HepG2 (cell line): ENCODE measurements around the gene MTUS2. TPM values are rescaled to one million over a fixed set of nuclear protein-coding genes. Genes with fewer than 3 reads are reported as not detected.

Experiments used
- SOX13 ChIP-seq, 3 experiments: fragments of 450-650 bp in 1 of 3; sonication (generic) in 1 of 3; formaldehyde crosslinking in 1 of 3; IDR thresholded peaks in 2 of 3; conservative IDR thresholded peaks in 1 of 3; 2 replicates each; pipeline versions ENCODE4 v1.5.0 to v1.6.1; 2016 to 2020; ENCODE audit warnings: antibody characterized with exemption in 1 of 3, mild to moderate bottlenecking in 1 of 3, missing compliant biosample characterization in 1 of 3, missing genetic modification reagents in 1 of 3, moderate library complexity in 1 of 3
- STAG1 ChIP-seq: sonication (generic); formaldehyde crosslinking; IDR thresholded peaks from 2 replicates; pipeline ENCODE4 v1.4.0; 2020; ENCODE audit warnings: missing genetic modification reagents
- ZNF296 ChIP-seq: sonication (generic); formaldehyde crosslinking; conservative IDR thresholded peaks from 2 replicates; pipeline ENCODE4 v1.5.0; 2020; ENCODE audit warnings: mild to moderate bottlenecking, missing genetic modification reagents
- polyA plus RNA-seq, 8 experiments: library from polyadenylated mRNA; depleted of rRNA in 3 of 8; stranded (reverse) in 7 of 8; unstranded in 1 of 8; fragments of >200 nt; fragmentation: Illumina TruSeq in 4 of 8; extraction: Trizol in 4 of 8; gene quantifications; 2 replicates each; pipeline versions ENCODE4 v1.2.1 to v1.2.3, GENCODE V29; 2011 to 2016; ENCODE audit warnings: low read depth in 4 of 8, missing spikeins in 1 of 8, mixed read lengths in 1 of 8; ENCODE audit not compliant: insufficient read depth in 1 of 8
- total RNA-seq, 5 experiments: library from RNA; depleted of rRNA; stranded (reverse); fragments of >200 nt; fragmentation: Illumina TruSeq; extraction: Trizol; gene quantifications; 2 replicates each; pipeline ENCODE4 v1.2.3, GENCODE V29; 2016; ENCODE audit warnings: low read depth in 1 of 5
- TF ChIP-seq, protein P1 (sequence below): sonication (generic); formaldehyde crosslinking; conservative IDR thresholded peaks from 2 replicates; pipeline ENCODE4 v1.4.0; 2020; ENCODE audit warnings: missing genetic modification reagents
- TF ChIP-seq, protein P2 (sequence below): sonication (generic); formaldehyde crosslinking; IDR thresholded peaks from 2 replicates; pipeline ENCODE4 v1.4.0; 2020; ENCODE audit warnings: mild to moderate bottlenecking, missing genetic modification reagents
- TF ChIP-seq, protein P3 (sequence below): fragments of 450-650 bp; IDR thresholded peaks from 2 replicates; pipeline ENCODE4 v1.6.1; 2016

MTUS2 gene
- total and polyA plus RNA-seq, 2 of the 13 experiments (the other 11 are each of a cell fraction or from before 2014, with no cell fraction given), result not detected

DNA sequence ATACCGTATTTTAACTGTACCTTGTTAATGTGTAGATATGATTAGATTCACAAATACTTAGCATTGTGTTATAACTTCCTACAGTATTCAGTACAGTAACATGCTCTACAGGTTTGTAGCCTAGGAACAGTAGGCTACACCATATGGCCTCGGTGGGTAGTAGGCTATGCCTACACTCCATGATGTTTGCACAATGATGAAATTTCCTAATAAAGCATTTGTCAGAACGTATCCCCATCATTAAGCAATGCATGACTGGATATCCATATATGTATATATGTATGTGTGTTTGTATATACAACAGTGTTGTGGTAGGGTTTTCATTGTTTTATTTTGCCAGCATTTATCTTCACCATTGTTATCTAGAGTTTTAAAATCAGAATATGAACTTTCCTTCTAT is 655.9 kb downstream of the MTUS2 start (continued):
- TF ChIP-seq, protein P1, sequence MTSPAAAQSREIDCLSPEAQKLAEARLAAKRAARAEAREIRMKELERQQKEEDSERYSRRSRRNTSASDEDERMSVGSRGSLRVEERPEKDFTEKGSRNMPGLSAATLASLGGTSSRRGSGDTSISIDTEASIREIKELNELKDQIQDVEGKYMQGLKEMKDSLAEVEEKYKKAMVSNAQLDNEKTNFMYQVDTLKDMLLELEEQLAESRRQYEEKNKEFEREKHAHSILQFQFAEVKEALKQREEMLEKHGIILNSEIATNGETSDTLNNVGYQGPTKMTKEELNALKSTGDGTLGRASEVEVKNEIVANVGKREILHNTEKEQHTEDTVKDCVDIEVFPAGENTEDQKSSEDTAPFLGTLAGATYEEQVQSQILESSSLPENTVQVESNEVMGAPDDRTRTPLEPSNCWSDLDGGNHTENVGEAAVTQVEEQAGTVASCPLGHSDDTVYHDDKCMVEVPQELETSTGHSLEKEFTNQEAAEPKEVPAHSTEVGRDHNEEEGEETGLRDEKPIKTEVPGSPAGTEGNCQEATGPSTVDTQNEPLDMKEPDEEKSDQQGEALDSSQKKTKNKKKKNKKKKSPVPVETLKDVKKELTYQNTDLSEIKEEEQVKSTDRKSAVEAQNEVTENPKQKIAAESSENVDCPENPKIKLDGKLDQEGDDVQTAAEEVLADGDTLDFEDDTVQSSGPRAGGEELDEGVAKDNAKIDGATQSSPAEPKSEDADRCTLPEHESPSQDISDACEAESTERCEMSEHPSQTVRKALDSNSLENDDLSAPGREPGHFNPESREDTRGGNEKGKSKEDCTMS (CRISPR knock-in tag), result no peak
- no peak for TF ChIP-seq ZNF296 (CRISPR knock-in tag)
- TF ChIP-seq STAG1 (CRISPR knock-in tag), result no peak
- TF ChIP-seq SOX13 (IDR thresholded peaks at IDR 0.05), result no peak
- no peak for TF ChIP-seq SOX13 (CRISPR knock-in tag; conservative IDR thresholded peaks at IDR 0.05 in 1 of 2, IDR thresholded peaks at IDR 0.05 in 1 of 2)
- TF ChIP-seq, protein P2, sequence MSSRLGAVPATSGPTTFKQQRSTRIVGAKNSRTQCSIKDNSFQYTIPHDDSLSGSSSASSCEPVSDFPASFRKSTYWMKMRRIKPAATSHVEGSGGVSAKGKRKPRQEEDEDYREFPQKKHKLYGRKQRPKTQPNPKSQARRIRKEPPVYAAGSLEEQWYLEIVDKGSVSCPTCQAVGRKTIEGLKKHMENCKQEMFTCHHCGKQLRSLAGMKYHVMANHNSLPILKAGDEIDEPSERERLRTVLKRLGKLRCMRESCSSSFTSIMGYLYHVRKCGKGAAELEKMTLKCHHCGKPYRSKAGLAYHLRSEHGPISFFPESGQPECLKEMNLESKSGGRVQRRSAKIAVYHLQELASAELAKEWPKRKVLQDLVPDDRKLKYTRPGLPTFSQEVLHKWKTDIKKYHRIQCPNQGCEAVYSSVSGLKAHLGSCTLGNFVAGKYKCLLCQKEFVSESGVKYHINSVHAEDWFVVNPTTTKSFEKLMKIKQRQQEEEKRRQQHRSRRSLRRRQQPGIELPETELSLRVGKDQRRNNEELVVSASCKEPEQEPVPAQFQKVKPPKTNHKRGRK (CRISPR knock-in tag), result no peak
- TF ChIP-seq, protein P3, sequence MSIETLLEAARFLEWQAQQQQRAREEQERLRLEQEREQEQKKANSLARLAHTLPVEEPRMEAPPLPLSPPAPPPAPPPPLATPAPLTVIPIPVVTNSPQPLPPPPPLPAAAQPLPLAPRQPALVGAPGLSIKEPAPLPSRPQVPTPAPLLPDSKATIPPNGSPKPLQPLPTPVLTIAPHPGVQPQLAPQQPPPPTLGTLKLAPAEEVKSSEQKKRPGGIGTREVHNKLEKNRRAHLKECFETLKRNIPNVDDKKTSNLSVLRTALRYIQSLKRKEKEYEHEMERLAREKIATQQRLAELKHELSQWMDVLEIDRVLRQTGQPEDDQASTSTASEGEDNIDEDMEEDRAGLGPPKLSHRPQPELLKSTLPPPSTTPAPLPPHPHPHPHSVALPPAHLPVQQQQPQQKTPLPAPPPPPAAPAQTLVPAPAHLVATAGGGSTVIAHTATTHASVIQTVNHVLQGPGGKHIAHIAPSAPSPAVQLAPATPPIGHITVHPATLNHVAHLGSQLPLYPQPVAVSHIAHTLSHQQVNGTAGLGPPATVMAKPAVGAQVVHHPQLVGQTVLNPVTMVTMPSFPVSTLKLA, result no peak
